GM06990 (cell line): Measurements from ENCODE around the gene TMEM150A.
A peak's percentile ranks its signal among the peaks of the same experiment; 100 is the strongest.
"Not testable (repeated sequence)": the region's sequence is repeated elsewhere in the genome, so short reads cannot be mapped to it uniquely, and the experiment has no call there.

ENCODE experiments used
- DNase-seq: peaks from one replicate; pipeline ENCODE4 v3.0.0-alpha.2; 2011; ENCODE audit not compliant: insufficient read length; ENCODE audit errors: extremely low read depth
- H3K27me3 ChIP-seq: replicated peaks from 2 replicates; pipeline ENCODE4 v1.6.0; 2011; ENCODE audit warnings: low read length; ENCODE audit not compliant: control insufficient read depth, insufficient read depth
- H3K36me3 ChIP-seq: 2 replicates; pipeline ENCODE4 v1.5.1; 2011; ENCODE audit warnings: low read length; ENCODE audit not compliant: control insufficient read depth, insufficient read depth
- H3K4me3 ChIP-seq: replicated peaks from 2 replicates; pipeline ENCODE4 v1.5.1; 2011; ENCODE audit warnings: low read depth, mild to moderate bottlenecking, control low read depth, low read length
- CTCF ChIP-seq: IDR thresholded peaks from 2 replicates; pipeline ENCODE4 v1.5.1; 2011; ENCODE audit warnings: low read length, control low read depth, mild to moderate bottlenecking, inconsistent platforms; ENCODE audit not compliant: insufficient read depth, poor library complexity, severe bottlenecking

TMEM150A gene

GRCh38 chr2:85607268-85608215 lies 5.0 kb upstream of the TMEM150A start:
- DNase-seq: no peak
- TF ChIP-seq CTCF: no peak
- no peak overlapping the region for H3K4me3 ChIP-seq
- H3K27me3 ChIP-seq: no peaks in the 10 kb centered on the region
- peaks cover 5% of the 10 kb centered on the region for H3K36me3 ChIP-seq

- no peak for TF ChIP-seq CTCF
- H3K27me3 ChIP-seq: no peaks in the 10 kb centered on the region
- peaks cover 5% of the 10 kb centered on the region for H3K36me3 ChIP-seq
- no peak for DNase-seq
- no peak overlapping the region for H3K4me3 ChIP-seq
These were observed 3.6 kb upstream of the TMEM150A start for GRCh38 chr2:85606116-85606455.

- Histone ChIP-seq H3K36me3 (peaks cover 5% of the 10 kb centered on the region), H3K4me3 (no peak overlapping the region), H3K27me3 (no peaks in the 10 kb centered on the region)
- DNase-seq: no peak
- no peak for TF ChIP-seq CTCF
These were observed 3.1 kb upstream of the TMEM150A start for GRCh38 chr2:85605406-85606115.

- TF ChIP-seq CTCF: no peak
- H3K27me3 ChIP-seq: no peaks in the 10 kb centered on the region
- no peak for DNase-seq
- H3K4me3 ChIP-seq: no peak overlapping the region
- peaks cover 5% of the 10 kb centered on the region for H3K36me3 ChIP-seq
These were observed 2.3 kb upstream of the TMEM150A start for GRCh38 chr2:85604568-85605339.

GRCh38 chr2:85604133-85604444 lies 1.6 kb upstream of the TMEM150A start:
- DNase-seq, H3K4me3 ChIP-seq, H3K27me3 ChIP-seq, H3K36me3 ChIP-seq: not testable (repeated sequence)

GRCh38 chr2:85601771-85602475 lies 575 bp downstream of the TMEM150A start:
- TF ChIP-seq CTCF: no peak
- no peak for DNase-seq
- Histone ChIP-seq H3K4me3 (peak overlapping the region; percentile 68), H3K27me3 (no peaks in the 10 kb centered on the region), H3K36me3 (peaks cover 5% of the 10 kb centered on the region)
